GM12878 (cell line): ENCODE data around the gene MAD1L1. TPM values are rescaled to one million over a fixed set of nuclear protein-coding genes. Genes with fewer than 3 reads are reported as not detected.
A peak's percentile ranks its signal among the peaks of the same experiment; 100 is the strongest.

Experiments
- ATF2 ChIP-seq: IDR thresholded peaks from 2 replicates; pipeline ENCODE4 v1.6.1; 2012; ENCODE audit warnings: low read length, inconsistent platforms
- BACH1 ChIP-seq: fragments of 450-650 bp; IDR thresholded peaks from 2 replicates; pipeline ENCODE4 v1.6.1; 2017; ENCODE audit warnings: mild to moderate bottlenecking, borderline replicate concordance
- BCLAF1 ChIP-seq: fragments of 450-650 bp; IDR thresholded peaks from 2 replicates; pipeline ENCODE4 v1.6.1; 2017; ENCODE audit warnings: antibody characterized with exemption, mild to moderate bottlenecking, moderate library complexity
- BMI1 ChIP-seq: fragments of 450-650 bp; IDR thresholded peaks from 2 replicates; pipeline ENCODE4 v1.6.1; 2016; ENCODE audit warnings: mild to moderate bottlenecking, moderate library complexity, borderline replicate concordance
- CBX3 ChIP-seq: fragments of 200-600 bp; sonication (generic); IDR thresholded peaks from 2 replicates; pipeline ENCODE4 v1.6.1; 2016; ENCODE audit warnings: low read depth, borderline replicate concordance
- DPF2 ChIP-seq: fragments of 450-650 bp; IDR thresholded peaks from 2 replicates; pipeline ENCODE4 v1.6.1; 2017; ENCODE audit warnings: mild to moderate bottlenecking
- EGR1 ChIP-seq, 2 experiments: IDR thresholded peaks; 1 replicate in 1 of 2; 2 replicates in 1 of 2; pipeline ENCODE4 v1.6.1; 2011 to 2012; ENCODE audit warnings: low read depth in 2 of 2, low read length in 2 of 2, borderline replicate concordance in 1 of 2, mild to moderate bottlenecking in 1 of 2, moderate library complexity in 1 of 2
- ETV6 ChIP-seq, 2 experiments: fragments of 450-650 bp in 1 of 2; IDR thresholded peaks in 1 of 2; conservative IDR thresholded peaks in 1 of 2; 2 replicates each; pipeline ENCODE4 v1.6.1; 2014; ENCODE audit warnings: antibody characterized with exemption in 1 of 2, borderline replicate concordance in 1 of 2, low read depth in 1 of 2, mild to moderate bottlenecking in 1 of 2, moderate library complexity in 1 of 2
- IKZF1 ChIP-seq: fragments of 450-650 bp; conservative IDR thresholded peaks from 2 replicates; pipeline ENCODE4 v1.6.1; 2017; ENCODE audit warnings: antibody characterized with exemption, mild to moderate bottlenecking
- IRF3 ChIP-seq: fragments of 450-650 bp; IDR thresholded peaks from 2 replicates; pipeline ENCODE4 v1.6.1; 2014; ENCODE audit warnings: mild to moderate bottlenecking
- NR2F1 ChIP-seq: fragments of 450-650 bp; conservative IDR thresholded peaks from 2 replicates; pipeline ENCODE4 v1.6.1; 2017; ENCODE audit warnings: mild to moderate bottlenecking
- PAX5 ChIP-seq: IDR thresholded peaks from 2 replicates; pipeline ENCODE4 v1.6.1; 2011; ENCODE audit warnings: low read depth, low read length, borderline replicate concordance
- RB1 ChIP-seq: fragments of 450-650 bp; formaldehyde crosslinking; IDR thresholded peaks from 2 replicates; pipeline ENCODE4 v1.6.1; 2017; ENCODE audit warnings: mild to moderate bottlenecking, borderline replicate concordance
- STAT3 ChIP-seq: IDR thresholded peaks from 2 replicates; pipeline ENCODE4 v1.6.1; 2011; ENCODE audit warnings: low read depth, low read length, improper control_type of control experiment
- ZBED1 ChIP-seq: IDR thresholded peaks from 2 replicates; pipeline ENCODE4 v1.6.1; 2016; ENCODE audit warnings: borderline replicate concordance
- ZNF274 ChIP-seq: IDR thresholded peaks from one replicate; pipeline ENCODE4 v1.8.0; 2011; ENCODE audit not compliant: insufficient read length, insufficient read depth
- polyA plus RNA-seq, 11 experiments: library from polyadenylated mRNA; depleted of rRNA in 4 of 11; unstranded in 6 of 11; stranded (reverse) in 5 of 11; fragments of >200 nt; fragmentation: Nextera tagmentation in 4 of 11; fragmentation: Illumina TruSeq in 1 of 11; extraction: Ambion mirVana in 4 of 11; extraction: Trizol in 1 of 11; gene quantifications; 1 replicate in 1 of 11; 2 replicates in 10 of 11; pipeline versions ENCODE4 v1.2.1 to v1.2.3, GENCODE V29; 2011 to 2016; ENCODE audit warnings: inconsistent platforms in 2 of 11, missing spikeins in 2 of 11, low read depth in 1 of 11
- total RNA-seq, 4 experiments: library from RNA; depleted of rRNA in 3 of 4; stranded (reverse); fragments of >200 nt in 3 of 4; fragmentation: Illumina TruSeq in 1 of 4; extraction: Trizol in 1 of 4; gene quantifications; 2 replicates each; pipeline versions ENCODE4 v1.2.1 to v1.2.3, GENCODE V29; 2013 to 2021

The MAD1L1 gene
- total and polyA plus RNA-seq, 10 of the 15 experiments (the other 5 are each of a cell fraction or from before 2014, with no cell fraction given), result 2.2 to 76.8 (median 38.3) TPM

- TF ChIP-seq ATF2, result peak; percentile 32; the same call in 1 of the 2 replicates
- TF ChIP-seq ETV6 (conservative IDR thresholded peaks at IDR 0.05 in 1 of 2, IDR thresholded peaks at IDR 0.05 in 1 of 2; ENCODE audit: borderline replicate concordance in 1 of 2, low read depth in 1 of 2), result no peak; a peak in 1 of 4 replicates
- no peak for TF ChIP-seq RB1
- no peak for TF ChIP-seq CBX3
- TF ChIP-seq EGR1 (IDR thresholded peaks at IDR 0.05; ENCODE audit: borderline replicate concordance in 1 of 2, low read depth in 2 of 2, low read length in 2 of 2), result no peak
- 0 out of 2 replicates have a peak, but pooled peaks have one; percentile 35 for TF ChIP-seq NR2F1
- TF ChIP-seq STAT3, result no peak
- no peak for TF ChIP-seq BCLAF1
- no peak for TF ChIP-seq BACH1
- no peak for TF ChIP-seq ZNF274
- no peak for TF ChIP-seq ZBED1
- peak; percentile 33; the same call in 1 of the 2 replicates for TF ChIP-seq DPF2
- TF ChIP-seq BMI1, result no peak
- TF ChIP-seq PAX5, result peak; percentile 63; the same call in 1 of the 2 replicates
- TF ChIP-seq IKZF1, result 0 out of 2 replicates have a peak, but pooled peaks have one; percentile 14
- TF ChIP-seq IRF3, result no peak
These were observed 50.3 kb downstream of the MAD1L1 start (continued) for GRCh38 chr7:2182461-2182860.
